22Rv1 (cell line): Measurements from ENCODE around the gene LRRC30.
"Not testable (repeated sequence)": the region's sequence is repeated elsewhere in the genome, so short reads cannot be mapped to it uniquely, and the experiment has no call there.

Experiments
- H3K27ac ChIP-seq: fragments of 450-650 bp; 2 replicates; pipeline ENCODE4 v1.5.1; 2017
- CTCF ChIP-seq: fragments of 450-650 bp; IDR thresholded peaks from 2 replicates; pipeline ENCODE4 v1.5.1; 2017; ENCODE audit warnings: mild to moderate bottlenecking
- ZFX ChIP-seq: fragments of 450-650 bp; IDR thresholded peaks from 2 replicates; pipeline ENCODE4 v1.6.1; 2017; ENCODE audit warnings: antibody characterized with exemption, borderline replicate concordance

Gene LRRC30

DNA sequence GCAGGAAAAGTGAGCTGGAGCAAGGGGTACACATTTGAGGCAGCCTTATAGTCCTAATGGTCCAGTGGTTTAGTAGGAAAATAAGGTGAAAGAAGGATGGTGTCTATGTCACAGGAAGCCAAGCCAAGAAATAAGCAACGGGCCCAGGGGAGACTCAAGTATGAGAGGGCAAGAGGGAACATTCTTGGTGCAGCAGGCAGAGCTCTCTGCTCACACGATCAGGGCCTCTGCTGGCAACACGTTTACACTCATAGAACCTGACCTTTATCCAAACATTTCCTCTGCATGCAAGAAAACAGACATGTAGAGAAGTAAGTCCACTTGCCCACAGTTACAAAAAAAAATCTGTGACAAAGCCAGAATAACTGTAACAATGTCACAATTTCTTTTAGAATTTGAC is 32.6 kb upstream of the LRRC30 start:
- no peak overlapping the region for H3K27ac ChIP-seq
- TF ChIP-seq CTCF (no peak), ZFX (no peak)

DNA sequence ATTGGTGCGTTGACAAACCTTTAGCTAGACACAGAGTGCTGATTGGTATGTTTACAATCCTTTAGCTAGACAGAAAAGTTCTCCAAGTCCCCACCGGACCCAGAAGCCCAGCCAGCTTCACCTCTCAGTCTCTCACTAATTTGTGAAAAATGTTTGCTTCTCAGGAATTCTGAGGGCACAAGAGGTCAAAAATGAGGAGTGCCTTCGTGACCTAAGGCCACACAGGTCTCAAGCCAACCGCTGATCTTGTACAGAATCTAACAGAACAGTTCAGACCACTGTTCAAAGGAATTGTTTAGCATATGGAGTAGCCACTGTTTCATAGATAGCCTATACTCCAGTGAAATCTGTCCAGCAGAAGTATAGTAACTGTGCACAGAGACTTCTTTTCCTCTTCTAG is 29.8 kb upstream of the LRRC30 start:
- TF ChIP-seq ZFX (no peak), CTCF (no peak)
- no peak overlapping the region for H3K27ac ChIP-seq

DNA sequence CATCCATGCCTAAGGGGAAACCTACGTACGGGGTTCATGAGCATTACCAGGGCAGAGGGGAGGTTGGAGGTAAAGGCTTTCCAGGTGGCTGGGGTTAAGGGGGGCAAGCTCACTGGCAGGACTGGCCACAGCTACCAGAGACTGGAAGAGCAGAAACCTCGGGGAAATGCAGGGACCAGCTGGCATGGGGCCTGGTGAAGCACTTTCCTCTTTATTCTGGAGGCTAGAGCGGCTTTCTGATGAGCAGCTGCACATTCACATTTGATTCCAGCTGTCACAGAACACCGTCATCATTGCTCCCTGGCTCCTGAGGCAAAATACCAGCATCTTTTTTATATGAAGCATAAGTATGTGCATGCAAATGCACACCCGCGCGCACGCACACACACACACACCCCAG is 28.7 kb upstream of the LRRC30 start:
- TF ChIP-seq ZFX, result no peak
- TF ChIP-seq CTCF, result no peak
- H3K27ac ChIP-seq, result no peak overlapping the region

- not testable (repeated sequence) for H3K27ac ChIP-seq
Observed at GRCh38 chr18:7203601-7204000, 27.3 kb upstream of the LRRC30 start.

- TF ChIP-seq ZFX, result no peak
- TF ChIP-seq CTCF, result no peak
- H3K27ac ChIP-seq, result no peak overlapping the region
Observed at GRCh38 chr18:7205346-7205745, 25.5 kb upstream of the LRRC30 start.

DNA sequence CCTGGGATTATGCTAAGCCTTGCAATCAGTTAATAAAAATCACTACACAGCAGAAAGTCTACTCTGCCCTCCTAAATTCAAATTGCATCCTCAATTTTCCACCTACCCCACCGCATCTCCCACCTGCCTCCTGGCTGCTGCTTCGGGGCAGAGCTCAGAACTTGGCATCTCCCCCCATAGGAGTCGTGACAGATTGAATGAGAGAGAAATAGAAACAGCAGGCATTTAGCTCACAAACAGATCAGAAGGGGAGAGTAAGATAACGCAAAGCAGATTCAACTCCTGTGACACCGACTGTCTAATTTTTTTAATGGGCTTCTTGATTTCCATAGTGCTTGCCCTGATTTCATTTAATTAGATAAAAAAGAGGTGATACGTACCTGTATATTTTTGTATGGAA is 24.7 kb upstream of the LRRC30 start:
- TF ChIP-seq ZFX, result no peak
- TF ChIP-seq CTCF, result no peak

DNA sequence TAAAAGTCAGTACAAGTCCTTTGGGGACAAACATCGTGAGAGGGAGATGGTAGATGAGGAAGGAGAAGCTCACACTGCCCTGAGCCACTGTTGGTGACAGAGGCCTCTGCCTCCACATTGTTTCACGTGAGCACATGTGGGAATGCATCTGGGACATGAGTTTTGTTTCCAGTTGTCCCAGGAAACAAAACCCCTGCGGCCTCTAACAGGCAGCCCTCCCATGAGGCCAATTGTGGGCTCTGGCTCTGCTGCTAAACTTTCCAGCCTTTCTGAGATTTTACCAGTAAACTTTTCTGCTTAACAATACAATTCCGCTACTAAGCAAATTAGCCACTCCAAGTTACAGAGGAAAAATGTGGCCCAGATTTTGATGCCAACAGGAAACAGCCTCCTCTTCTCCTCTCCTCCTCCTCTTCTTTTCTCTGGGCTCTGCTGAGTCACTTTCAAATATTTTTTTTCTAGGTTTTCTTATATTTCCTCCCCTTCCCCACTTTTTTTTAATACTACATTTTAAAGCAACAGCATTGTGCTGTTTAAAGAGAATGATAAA is 23.4 kb upstream of the LRRC30 start:
- no peak overlapping the region for H3K27ac ChIP-seq

More for the DNA sequence above, 24.7 kb upstream of the LRRC30 start:
- no peak overlapping the region for H3K27ac ChIP-seq

More for the DNA sequence above, 23.4 kb upstream of the LRRC30 start:
- no peak for TF ChIP-seq CTCF
- no peak for TF ChIP-seq ZFX
